HG02970 (cell line): ENCODE data around the gene PARP12.
"Not testable (repeated sequence)": the region's sequence is repeated elsewhere in the genome, so short reads cannot be mapped to it uniquely, and the experiment has no call there.

Source experiments
- ATAC-seq: cut with Tn5 transposase; IDR thresholded peaks from one replicate; pipeline ENCODE4 v1.9.1; 2021; ENCODE audit warnings: mild to moderate bottlenecking, moderate library complexity, moderate number of reproducible peaks; ENCODE audit not compliant: unreplicated experiment, low FRiP score

PARP12 gene, protein sequence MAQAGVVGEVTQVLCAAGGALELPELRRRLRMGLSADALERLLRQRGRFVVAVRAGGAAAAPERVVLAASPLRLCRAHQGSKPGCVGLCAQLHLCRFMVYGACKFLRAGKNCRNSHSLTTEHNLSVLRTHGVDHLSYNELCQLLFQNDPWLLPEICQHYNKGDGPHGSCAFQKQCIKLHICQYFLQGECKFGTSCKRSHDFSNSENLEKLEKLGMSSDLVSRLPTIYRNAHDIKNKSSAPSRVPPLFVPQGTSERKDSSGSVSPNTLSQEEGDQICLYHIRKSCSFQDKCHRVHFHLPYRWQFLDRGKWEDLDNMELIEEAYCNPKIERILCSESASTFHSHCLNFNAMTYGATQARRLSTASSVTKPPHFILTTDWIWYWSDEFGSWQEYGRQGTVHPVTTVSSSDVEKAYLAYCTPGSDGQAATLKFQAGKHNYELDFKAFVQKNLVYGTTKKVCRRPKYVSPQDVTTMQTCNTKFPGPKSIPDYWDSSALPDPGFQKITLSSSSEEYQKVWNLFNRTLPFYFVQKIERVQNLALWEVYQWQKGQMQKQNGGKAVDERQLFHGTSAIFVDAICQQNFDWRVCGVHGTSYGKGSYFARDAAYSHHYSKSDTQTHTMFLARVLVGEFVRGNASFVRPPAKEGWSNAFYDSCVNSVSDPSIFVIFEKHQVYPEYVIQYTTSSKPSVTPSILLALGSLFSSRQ

DNA sequence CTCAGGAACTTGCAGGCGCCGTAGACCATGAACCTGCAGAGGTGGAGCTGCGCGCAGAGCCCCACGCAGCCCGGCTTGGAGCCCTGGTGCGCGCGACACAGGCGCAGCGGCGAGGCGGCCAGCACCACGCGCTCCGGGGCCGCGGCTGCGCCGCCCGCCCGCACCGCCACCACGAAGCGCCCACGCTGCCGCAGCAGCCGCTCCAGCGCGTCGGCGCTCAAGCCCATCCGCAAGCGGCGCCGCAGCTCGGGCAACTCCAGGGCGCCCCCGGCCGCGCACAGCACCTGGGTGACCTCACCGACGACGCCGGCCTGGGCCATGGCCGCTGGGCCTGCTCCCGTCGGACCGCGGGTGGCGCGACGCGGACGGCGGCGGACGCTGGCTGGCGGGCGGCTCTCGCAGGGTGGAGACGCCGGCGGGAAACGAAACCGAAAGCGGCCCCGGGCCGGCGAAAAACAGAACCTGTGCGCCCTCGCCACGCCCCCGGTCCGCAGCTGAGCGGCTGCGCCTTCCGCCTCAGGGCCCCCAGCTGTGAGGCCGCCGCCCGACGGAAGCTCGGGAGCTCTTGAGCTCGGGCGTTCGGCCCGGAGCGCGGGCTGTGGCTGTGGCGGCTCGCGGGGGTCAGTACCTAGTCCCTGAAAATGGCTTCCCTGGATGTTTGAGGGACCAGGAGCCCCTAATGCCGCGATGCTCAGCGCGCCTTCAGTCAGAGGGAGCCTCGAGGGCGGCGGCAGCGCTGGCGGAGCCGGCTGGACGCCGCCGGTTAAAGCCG, at the start of gene PARP12:
TSS of gene PARP12 (minus strand) at position 424 of the 772 bp plus-strand sequence. CDS start at position 320, 104 bp downstream.
- ATAC-seq, result peak; percentile 92

DNA sequence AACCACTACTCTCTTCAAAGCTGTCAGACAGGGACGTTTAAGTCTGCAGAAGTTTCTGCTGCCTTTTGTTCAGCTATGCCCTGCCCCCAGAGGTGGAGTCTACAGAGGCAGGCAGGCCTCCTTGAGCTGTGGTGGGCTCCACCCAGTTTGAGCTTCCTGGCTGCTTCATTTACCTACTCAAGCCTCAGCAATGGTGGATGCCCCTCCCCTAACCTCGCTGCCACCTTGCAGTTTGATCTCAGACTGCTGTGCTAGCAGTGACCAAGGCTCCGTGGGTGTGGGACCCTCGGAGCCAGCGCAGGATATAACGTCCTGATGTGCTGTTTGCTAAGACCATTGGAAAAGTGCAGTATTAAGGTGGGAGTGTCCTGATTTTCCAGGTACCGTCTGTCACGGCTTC, 46.0 kb upstream of the PARP12 start:
- not testable (repeated sequence) for ATAC-seq

DNA sequence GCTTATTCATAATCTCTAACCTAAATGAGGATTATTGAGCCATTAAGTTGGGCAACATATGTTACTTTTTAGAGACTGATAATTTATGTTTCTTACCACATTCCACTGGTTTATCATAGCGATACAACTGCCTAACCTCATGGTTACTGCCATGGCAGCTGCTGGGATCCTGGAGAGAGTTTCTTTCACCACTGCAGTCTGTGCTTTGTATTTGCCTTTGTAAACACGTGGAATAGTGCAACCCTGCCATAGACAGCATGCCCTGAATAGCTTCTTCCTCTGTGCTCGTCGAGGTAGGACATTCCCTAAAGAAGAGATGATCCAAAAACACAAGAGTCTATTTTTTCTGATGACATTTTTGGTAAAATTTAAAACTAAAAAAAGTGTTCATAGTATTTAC, 33.7 kb upstream of the PARP12 start:
- ATAC-seq, result no peak

DNA sequence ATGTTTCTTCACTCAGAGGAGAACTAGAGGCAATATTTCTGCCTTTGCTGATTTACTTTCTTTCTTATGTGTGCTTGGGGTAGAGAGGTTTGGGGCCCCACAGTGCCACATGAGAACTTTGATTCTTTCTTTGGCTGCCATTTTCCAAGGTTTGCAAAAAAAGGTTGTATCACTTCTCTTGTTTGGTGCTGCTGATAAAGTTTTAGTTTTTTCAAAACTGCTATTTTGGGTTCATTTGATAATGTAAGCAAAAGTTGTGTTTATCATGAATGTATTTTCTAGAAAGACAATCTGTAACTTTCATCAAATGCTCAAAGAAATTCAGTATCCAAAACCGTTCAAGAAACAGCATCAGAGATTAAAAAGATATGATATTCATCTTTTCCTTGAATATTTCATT, 30.6 kb upstream of the PARP12 start:
- ATAC-seq, result no peak

DNA sequence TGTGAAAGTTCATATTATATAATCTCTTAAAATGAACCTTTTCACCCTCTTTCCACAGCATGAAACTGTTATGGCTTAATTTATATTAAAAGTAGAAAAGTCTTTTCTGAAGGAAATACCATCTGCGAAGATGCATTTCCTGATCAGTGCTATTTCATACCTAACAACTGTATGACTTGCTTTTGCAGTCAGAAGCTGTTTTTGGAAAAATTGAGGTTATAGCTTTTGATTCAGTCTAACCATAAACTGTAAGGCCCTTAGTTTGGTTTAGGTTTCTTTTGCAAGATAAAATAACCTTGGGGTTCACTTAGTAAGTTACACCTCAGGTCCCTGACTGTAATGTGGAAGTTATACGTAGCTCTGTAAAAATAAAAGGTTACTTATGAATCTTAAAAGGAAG, 22.7 kb upstream of the PARP12 start:
- ATAC-seq, result no peak

DNA sequence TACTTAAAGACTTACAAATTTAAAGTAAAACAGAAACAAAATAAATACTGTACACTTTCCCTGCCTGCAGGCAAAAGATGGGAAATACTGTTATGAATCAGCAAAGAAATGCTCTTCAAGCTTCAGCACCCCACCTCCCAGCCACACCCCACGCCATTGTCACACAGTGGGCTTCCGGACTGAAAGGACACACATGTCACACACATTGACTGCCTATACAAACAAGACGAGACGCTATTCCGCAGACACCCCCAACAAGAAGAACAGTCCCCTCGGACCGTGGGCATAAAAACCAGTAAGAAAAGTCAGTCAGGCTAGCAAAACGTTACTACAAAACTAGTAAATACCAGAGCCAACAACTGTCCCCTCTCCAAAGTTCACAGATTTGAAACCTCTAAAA, 22.2 kb upstream of the PARP12 start:
- no peak for ATAC-seq

DNA sequence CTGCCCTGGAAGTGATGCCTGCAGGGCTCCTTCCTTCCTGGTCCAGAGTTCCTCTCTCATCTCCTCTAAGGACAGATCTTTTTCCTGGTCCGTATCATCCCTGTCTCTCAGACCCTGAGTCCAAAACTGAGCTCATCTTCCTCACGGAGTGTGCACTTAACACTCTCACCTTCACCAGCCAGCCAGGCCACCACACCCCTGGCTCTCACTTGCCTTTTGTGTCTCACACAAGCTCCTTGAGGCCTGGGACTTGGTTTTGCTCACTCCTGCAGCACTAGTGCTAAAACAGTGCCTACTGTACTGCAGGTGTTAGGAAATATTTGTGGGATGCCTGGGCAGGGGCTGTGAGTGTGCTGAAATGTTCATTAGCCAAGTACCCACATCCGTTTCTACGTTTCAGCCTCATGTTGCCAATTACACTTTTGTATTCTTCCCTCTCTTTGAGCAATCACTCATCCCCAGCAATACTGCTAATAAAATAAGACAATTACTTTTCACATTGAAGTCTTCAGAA, 21.4 kb upstream of the PARP12 start:
- ATAC-seq, result no peak

DNA sequence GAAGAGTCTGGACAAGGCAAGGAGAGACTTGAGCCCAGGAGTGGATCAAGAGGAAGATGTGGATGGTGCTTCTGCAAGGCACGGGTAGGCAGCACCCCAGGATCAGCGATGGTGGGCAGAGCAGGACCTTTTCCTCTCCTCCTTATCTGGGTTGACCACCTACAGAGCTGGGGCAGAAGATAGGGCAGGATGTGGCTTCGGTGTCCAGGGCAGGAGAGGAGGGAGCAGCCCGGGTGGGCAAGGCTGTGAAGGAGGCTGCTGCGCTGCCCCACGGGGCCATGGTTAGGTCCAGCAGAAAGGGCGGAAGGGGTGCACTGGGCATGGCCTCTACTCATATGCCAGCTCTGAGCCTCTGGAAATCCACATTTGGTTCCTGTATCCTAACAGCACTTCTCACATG, 20.0 kb upstream of the PARP12 start:
- no peak for ATAC-seq

DNA sequence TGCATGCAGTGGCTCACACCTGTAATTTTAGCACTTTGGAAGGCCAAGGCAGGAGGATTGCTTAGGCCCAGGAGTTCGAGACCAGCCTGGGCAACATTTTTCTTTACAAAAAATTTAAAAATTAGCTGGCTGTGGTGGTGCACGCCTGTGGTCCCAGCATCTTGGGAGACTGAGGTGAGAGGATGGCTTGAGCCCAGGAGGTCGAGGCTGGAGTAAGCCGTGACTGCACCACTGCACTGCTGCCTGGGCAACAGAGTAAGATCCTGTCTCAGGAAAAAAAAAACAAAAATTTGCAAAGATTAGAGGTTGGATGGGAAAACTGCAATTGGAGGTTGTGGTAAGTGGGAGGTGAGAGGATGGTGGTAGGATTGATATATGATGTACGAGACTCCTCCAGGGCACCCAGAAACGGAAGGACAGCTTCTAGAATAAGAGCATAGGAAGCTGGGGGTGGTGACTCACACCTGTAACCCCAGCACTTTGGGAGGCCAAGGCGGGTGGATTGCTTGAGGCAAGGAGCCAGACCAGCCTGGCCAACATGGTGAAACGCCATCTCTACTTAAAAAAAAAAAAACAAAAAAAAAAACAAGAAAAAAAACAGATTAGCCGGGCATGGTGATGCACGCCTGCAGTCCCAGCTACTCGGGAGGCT, 19.1 kb upstream of the PARP12 start:
- ATAC-seq, result no peak

DNA sequence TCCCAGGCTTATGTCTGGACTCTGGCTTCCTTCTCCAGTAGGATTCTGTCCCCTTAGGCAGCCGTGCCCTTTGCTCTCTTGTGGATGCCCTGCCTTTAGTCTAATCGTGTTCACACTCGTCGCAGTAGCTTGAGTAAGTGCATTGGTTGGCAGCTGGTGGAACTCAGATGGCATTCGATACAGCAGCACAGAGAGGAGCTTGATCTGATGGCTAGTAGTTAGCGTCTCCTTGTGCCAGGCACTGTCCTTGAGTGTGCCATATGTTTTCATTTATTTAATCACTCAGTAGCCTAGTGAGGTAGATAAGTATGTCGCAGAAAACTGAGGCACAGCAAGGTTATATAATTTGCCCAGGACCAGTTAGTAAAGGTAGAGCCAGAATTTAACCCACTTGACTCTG, 18.2 kb upstream of the PARP12 start:
- no peak for ATAC-seq

DNA sequence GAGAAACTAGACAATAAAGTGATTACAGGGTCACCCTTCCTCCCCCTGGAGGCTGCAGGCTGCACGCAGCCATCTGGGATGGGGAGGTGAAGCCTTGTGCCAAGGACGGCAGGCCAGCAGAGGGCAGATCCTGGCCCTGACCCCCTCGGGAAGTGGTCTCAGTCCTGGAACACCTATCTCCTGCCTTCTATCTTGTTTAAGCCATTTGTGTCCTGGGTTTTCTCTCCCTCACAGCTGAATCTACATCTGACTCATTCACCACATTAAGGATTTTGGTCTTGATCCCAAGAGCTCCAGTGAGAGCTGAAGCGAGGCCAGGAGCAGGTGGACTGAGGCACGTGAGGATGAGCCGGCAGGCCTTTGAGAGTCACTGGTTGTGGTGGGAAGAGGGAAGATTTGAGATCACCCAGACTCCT, 16.4 kb upstream of the PARP12 start:
- ATAC-seq, result no peak

DNA sequence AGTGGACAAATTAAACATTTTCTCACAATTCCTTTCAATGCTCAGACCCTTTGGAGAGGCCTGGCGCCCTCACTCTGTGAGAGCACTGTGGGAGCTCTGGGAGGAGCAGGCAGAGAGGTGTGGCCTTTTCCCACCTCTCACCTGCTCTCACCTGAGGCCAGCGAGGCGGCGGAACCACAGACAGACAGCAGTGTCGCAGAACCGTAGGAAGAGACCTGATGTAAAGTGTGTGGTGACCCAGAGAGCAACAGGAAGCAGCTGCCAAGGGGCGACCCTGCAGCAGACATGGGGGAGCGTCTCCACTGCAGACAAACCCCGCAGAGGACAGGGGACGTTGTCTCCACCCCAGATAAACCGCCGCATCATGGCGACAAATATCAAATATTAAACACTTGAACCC, 15.6 kb upstream of the PARP12 start:
- ATAC-seq, result no peak

DNA sequence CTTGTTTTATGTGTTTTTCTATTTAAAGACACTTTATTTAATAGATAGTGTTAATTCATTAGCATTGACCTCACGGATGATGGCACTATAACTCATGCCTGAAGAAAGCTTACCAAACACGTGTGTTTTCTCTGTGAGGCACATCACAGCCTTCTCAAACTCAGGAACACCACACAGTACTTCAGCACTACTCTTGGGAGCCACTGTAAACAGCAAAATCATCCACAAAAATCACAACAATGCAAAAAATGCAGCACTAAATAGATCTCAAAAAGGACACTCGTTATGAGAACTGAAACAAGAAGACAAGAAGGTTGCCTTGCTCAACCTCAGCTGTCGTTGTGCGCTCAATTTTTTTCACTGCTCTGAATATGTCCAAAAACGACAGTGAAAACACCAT, 12.0 kb upstream of the PARP12 start:
- no peak for ATAC-seq

DNA sequence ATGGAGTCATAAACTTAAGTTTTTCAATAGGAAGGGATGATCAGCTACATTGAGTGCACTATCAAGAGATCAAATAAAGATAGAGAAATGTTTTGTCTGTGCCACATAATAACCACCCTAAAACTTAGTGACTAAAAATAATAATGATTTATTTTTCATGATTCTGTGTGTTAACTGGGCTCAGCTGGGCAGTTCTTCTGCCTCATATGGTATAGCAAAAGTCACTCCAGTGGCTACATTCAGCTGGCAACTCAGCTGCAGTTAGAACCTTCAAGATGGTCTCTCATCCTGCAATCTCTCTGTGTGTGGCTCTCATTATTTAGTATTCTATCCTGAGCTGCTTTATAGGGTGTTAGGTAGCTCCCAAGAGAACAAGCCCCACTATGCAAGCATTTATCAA, 7.8 kb upstream of the PARP12 start:
- ATAC-seq, result no peak

DNA sequence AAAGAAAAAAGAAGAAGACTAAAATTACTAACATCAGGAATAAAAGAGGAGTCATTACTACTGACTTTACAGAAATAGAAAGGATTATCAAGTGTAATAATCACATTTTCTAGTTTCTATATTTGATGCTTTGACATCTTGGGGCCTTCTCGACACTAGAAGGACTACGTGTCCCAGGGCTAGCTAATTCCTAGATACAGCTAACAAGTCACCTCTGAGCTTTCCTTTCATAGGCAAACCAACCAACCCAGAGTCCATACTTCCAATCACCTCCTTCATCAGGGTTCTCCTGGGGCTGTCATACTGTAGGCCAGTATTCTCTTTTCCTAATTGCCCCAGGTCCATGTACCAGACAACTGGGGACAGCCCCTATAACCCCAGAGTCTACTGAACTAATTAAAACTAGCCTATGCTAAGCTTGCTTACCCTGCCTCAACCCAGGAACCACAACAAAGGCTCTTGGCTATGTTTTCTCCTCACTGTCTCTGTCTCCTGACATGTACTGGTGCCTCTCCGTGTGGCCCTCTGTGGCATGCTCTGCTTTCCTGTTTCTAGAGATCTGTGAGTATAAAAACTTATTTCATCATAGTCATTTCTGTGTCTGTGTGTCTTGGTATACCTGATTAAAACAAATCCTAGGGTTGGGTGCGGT, 6.7 kb upstream of the PARP12 start:
- no peak for ATAC-seq

DNA sequence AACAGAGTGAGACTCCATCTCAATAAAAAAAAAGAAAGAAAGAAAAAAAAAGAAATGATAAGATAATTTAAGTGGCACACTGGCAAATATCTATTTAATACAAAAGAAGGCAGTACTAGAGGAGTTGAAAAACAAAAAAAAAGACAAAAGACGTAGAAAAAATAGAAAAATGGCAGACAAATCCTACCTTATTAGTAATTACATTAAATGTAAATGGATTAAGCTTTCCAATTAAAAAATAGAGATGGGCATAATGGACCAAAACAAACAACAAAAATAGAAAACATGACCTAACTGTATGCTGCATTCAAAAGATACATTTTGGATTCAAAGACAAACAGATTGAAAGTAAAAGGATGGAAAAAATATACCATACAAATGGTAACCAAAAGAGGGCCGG, 5.3 kb upstream of the PARP12 start:
- ATAC-seq, result no peak

DNA sequence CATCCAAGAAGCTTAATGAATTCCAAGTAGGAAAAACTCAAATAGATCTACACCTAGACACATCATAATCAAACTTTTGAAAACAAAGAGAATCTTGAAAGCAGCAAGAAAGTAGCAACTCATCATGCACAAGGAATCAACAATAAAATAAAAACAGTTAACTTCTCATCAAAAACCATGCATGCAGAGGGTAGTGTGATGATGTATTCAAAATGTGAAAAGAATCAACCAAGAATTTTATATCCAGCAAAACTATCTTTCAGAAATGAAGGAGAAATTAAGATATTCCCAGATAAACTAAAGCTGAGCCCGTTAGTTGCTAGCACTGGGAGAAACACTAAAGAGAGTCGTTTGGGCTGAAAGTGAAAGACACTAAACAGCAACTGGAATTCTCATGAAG, 4.3 kb upstream of the PARP12 start:
- no peak for ATAC-seq

DNA sequence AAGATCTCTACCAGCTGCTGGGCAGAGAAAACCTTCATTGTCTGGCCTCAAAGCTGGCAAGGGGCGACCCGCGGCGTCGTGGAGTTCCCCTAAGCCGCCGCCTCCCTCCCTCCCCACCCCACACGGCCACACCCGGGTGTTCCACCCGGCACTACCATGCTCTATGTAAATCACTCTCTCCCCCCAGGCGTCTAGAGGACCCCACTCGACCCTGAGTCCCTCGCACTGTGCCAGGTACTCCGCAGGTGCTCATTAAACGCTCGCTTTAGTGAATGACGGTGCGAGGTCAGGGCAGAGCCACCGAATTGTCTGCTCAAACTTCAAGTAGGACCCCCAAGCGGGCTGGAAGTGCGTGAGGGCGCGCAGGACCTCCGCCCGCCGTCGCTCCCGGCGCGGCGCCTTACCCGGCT, 628 bp downstream of the PARP12 start:
- ATAC-seq, result peak; percentile 23

DNA sequence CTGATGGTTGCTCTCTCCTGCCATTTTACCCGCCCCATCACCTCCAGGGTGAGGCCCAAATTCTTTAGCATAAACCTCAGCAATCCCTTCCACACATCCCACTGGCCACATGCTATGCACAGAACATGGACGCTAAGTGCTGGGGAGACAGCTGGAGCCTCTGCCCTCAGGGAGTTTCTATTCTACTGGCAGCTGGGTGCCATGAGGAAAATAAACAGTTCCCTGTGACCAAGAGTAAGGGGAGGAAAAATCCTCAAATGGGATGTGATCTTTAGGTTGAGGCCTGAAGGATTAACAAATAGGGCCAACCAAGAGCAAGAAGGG, 1.2 kb downstream of the PARP12 start:
- ATAC-seq, result no peak
